Measurements from ENCODE around the gene FNIP2.
A peak's percentile ranks its signal among the peaks of the same experiment; 100 is the strongest.

The FNIP2 gene

GRCh38 chr4:158850800-158851644, 82.2 kb downstream of the FNIP2 start:
- H2AFZ ChIP-seq: no peak overlapping the region
- no peaks in the 10 kb centered on the region for H3K4me1 ChIP-seq
- H3K9ac ChIP-seq: no peak overlapping the region
- H3K27ac ChIP-seq: no peak overlapping the region
- no peak overlapping the region for H3K4me2 ChIP-seq (ENCODE audit: low read length)
- H3K9me3 ChIP-seq (ENCODE audit: control insufficient read depth, low read length): no peaks in the 10 kb centered on the region
- TF ChIP-seq, protein P1, sequence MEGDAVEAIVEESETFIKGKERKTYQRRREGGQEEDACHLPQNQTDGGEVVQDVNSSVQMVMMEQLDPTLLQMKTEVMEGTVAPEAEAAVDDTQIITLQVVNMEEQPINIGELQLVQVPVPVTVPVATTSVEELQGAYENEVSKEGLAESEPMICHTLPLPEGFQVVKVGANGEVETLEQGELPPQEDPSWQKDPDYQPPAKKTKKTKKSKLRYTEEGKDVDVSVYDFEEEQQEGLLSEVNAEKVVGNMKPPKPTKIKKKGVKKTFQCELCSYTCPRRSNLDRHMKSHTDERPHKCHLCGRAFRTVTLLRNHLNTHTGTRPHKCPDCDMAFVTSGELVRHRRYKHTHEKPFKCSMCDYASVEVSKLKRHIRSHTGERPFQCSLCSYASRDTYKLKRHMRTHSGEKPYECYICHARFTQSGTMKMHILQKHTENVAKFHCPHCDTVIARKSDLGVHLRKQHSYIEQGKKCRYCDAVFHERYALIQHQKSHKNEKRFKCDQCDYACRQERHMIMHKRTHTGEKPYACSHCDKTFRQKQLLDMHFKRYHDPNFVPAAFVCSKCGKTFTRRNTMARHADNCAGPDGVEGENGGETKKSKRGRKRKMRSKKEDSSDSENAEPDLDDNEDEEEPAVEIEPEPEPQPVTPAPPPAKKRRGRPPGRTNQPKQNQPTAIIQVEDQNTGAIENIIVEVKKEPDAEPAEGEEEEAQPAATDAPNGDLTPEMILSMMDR (IDR thresholded peaks at IDR 0.05): peak; percentile 54
- no peaks in the 10 kb centered on the region for H3K27me3 ChIP-seq (ENCODE audit: control insufficient read depth, insufficient read depth, low read length)
- H3K36me3 ChIP-seq (ENCODE audit: control insufficient read depth, insufficient read depth, low read length): no peaks in the 10 kb centered on the region
- no peaks in the 10 kb centered on the region for H3K79me2 ChIP-seq
- no peak overlapping the region for H3K4me3 ChIP-seq (ENCODE audit: low read depth, low read length)

DNA sequence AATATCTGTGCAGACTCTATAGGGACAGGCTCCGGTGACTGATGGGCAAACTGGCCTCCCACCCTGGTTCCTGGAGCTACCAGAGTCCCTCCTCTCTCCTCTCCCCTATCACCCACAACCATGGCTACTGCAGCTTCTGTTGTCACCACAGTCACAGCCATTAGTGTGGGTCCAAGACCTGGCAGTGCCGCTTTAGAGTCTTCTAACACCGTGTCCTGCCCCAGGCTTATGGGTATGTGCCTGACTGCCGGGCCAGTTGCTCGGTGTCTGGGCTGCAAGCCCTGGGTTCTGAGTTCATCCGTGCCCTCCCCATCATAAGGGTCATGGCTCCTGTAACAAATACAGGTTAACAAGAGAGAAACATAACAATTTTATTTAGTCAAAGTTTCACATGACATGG, 85.4 kb downstream of the FNIP2 start:
- Histone ChIP-seq H3K27me3 (ENCODE audit: control insufficient read depth, insufficient read depth, low read length) (no peaks in the 10 kb centered on the region), H3K9me3 (ENCODE audit: control insufficient read depth, low read length) (no peaks in the 10 kb centered on the region)

GRCh38 chr4:158856852-158857251, 88.0 kb downstream of the FNIP2 start:
- H3K36me3 ChIP-seq (ENCODE audit: control insufficient read depth, insufficient read depth, low read length): no peaks in the 10 kb centered on the region

More for the DNA sequence above, 85.4 kb downstream of the FNIP2 start:
- no peak overlapping the region for H3K27ac ChIP-seq
- no peak overlapping the region for H2AFZ ChIP-seq
- H3K36me3 ChIP-seq (ENCODE audit: control insufficient read depth, insufficient read depth, low read length): no peaks in the 10 kb centered on the region
- no peak overlapping the region for H3K9ac ChIP-seq
- TF ChIP-seq, protein P1 (IDR thresholded peaks at IDR 0.05): no peak
- no peak overlapping the region for H3K4me3 ChIP-seq (ENCODE audit: low read depth, low read length)
- no peaks in the 10 kb centered on the region for H3K4me1 ChIP-seq
- H3K4me2 ChIP-seq (ENCODE audit: low read length): no peak overlapping the region
- no peaks in the 10 kb centered on the region for H3K79me2 ChIP-seq

GRCh38 chr4:158857951-158858350, 89.1 kb downstream of the FNIP2 start:
- H3K4me2 ChIP-seq (ENCODE audit: low read length): no peak overlapping the region
- no peaks in the 10 kb centered on the region for H3K9me3 ChIP-seq (ENCODE audit: control insufficient read depth, low read length)
- H3K79me2 ChIP-seq: no peaks in the 10 kb centered on the region
- no peaks in the 10 kb centered on the region for H3K27me3 ChIP-seq (ENCODE audit: control insufficient read depth, insufficient read depth, low read length)
- H3K4me1 ChIP-seq: no peaks in the 10 kb centered on the region
- H2AFZ ChIP-seq: no peak overlapping the region
- no peak overlapping the region for H3K9ac ChIP-seq
- no peak overlapping the region for H3K4me3 ChIP-seq (ENCODE audit: low read depth, low read length)
- H3K36me3 ChIP-seq (ENCODE audit: control insufficient read depth, insufficient read depth, low read length): no peaks in the 10 kb centered on the region
- TF ChIP-seq, protein P1 (IDR thresholded peaks at IDR 0.05): no peak
- no peak overlapping the region for H3K27ac ChIP-seq

More at GRCh38 chr4:158856852-158857251, 88.0 kb downstream of the FNIP2 start:
- no peak overlapping the region for H3K4me3 ChIP-seq (ENCODE audit: low read depth, low read length)
- no peak overlapping the region for H3K4me2 ChIP-seq (ENCODE audit: low read length)
- H3K27me3 ChIP-seq (ENCODE audit: control insufficient read depth, insufficient read depth, low read length): no peaks in the 10 kb centered on the region
- TF ChIP-seq, protein P1 (IDR thresholded peaks at IDR 0.05): no peak
- no peak overlapping the region for H2AFZ ChIP-seq
- H3K27ac ChIP-seq: no peak overlapping the region
- H3K9me3 ChIP-seq (ENCODE audit: control insufficient read depth, low read length): no peaks in the 10 kb centered on the region
- no peaks in the 10 kb centered on the region for H3K4me1 ChIP-seq
- no peak overlapping the region for H3K9ac ChIP-seq
- no peaks in the 10 kb centered on the region for H3K79me2 ChIP-seq

Measured in parathyroid adenoma (tissue), 2 donors.